ENCODE data around the gene SLC16A13. TPM values are rescaled to one million over a fixed set of nuclear protein-coding genes. Genes with fewer than 3 reads are reported as not detected.
"Not testable (repeated sequence)": the region's sequence is repeated elsewhere in the genome, so short reads cannot be mapped to it uniquely, and the experiment has no call there.

Gene SLC16A13
- 1.5 TPM for total RNA-seq

GRCh38 chr17:7035591-7036368, at the start of gene SLC16A13:
Gene SLC16A13 (plus strand): TSS chr17:7036015. CDS start chr17:7036383, 368 bp downstream.
- peak; percentile 89 to 94 for DNase-seq (ENCODE audit: low spot score in 2 of 2)
- peaks cover 0 to 5% of the 10 kb centered on the region in 2 donors for H3K4me1 ChIP-seq
- intact Hi-C loops (cut with DNase I), result no loop called here
- no peaks in the 10 kb centered on the region for H3K9me3 ChIP-seq
- no peaks in the 10 kb centered on the region for H3K27me3 ChIP-seq
- H3K36me3 ChIP-seq, result no peaks in the 10 kb centered on the region
- H3K27ac ChIP-seq, result peak within 1 kb of the TSS; percentile 43 to 63
- TF ChIP-seq, protein P1, sequence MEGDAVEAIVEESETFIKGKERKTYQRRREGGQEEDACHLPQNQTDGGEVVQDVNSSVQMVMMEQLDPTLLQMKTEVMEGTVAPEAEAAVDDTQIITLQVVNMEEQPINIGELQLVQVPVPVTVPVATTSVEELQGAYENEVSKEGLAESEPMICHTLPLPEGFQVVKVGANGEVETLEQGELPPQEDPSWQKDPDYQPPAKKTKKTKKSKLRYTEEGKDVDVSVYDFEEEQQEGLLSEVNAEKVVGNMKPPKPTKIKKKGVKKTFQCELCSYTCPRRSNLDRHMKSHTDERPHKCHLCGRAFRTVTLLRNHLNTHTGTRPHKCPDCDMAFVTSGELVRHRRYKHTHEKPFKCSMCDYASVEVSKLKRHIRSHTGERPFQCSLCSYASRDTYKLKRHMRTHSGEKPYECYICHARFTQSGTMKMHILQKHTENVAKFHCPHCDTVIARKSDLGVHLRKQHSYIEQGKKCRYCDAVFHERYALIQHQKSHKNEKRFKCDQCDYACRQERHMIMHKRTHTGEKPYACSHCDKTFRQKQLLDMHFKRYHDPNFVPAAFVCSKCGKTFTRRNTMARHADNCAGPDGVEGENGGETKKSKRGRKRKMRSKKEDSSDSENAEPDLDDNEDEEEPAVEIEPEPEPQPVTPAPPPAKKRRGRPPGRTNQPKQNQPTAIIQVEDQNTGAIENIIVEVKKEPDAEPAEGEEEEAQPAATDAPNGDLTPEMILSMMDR (IDR thresholded peaks at IDR 0.05), result no peak
- peak within 1 kb of the TSS; percentile 57 to 59 for H3K4me3 ChIP-seq

- no peaks in the 10 kb centered on the region for H3K27me3 ChIP-seq
- DNase-seq (ENCODE audit: low spot score in 2 of 2), result no peak
- H3K9me3 ChIP-seq, result no peaks in the 10 kb centered on the region
- no peaks in the 10 kb centered on the region for H3K4me1 ChIP-seq
- TF ChIP-seq, protein P1 (IDR thresholded peaks at IDR 0.05), result no peak
- H3K4me3 ChIP-seq, result no peak overlapping the region
- no peaks in the 10 kb centered on the region for H3K36me3 ChIP-seq
- intact Hi-C loops (cut with DNase I), result no loop called here
- no peak overlapping the region for H3K27ac ChIP-seq
Observed at GRCh38 chr17:6986676-6987075, 49.1 kb upstream of the SLC16A13 start.

- Histone ChIP-seq H3K4me3 (no peak overlapping the region), H3K36me3 (no peaks in the 10 kb centered on the region), H3K9me3 (no peaks in the 10 kb centered on the region), H3K4me1 (no peaks in the 10 kb centered on the region), H3K27me3 (no peaks in the 10 kb centered on the region), H3K27ac (no peak overlapping the region)
- TF ChIP-seq, protein P1 (IDR thresholded peaks at IDR 0.05), result no peak
- intact Hi-C loops (cut with DNase I), result no loop called here
- no peak for DNase-seq (ENCODE audit: low spot score in 2 of 2)
Observed at GRCh38 chr17:6989779-6990178, 46.0 kb upstream of the SLC16A13 start.

DNA sequence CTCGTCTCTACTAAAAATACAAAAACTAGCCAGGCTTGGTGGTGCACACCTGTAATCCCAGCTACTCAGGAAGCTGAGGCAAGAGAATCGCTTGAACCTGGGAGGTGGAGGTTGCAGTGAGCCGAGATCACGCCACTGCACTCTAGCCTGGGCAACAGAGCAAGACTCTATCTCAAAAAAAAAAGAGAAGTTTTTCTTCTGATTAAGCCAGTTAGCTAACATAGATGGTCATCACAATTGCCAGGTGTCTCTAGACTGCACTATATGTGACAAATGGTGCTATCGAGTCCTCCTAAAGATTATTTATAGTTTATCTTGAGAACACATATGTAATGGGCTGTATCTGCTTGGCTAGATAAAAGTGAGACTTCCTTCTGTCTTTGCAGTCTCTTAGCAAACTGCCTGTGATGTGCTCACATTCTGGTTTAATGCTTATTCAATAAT, 42.2 kb upstream of the SLC16A13 start:
- peaks cover 4 to 18% of the 10 kb centered on the region in 2 donors for H3K36me3 ChIP-seq
- H3K4me1 ChIP-seq; H3K27ac ChIP-seq; H3K27me3 ChIP-seq; H3K9me3 ChIP-seq; DNase-seq (ENCODE audit: low spot score in 2 of 2); H3K4me3 ChIP-seq; intact Hi-C loops (cut with DNase I): not testable (repeated sequence)

GRCh38 chr17:6994118-6994598, 41.7 kb upstream of the SLC16A13 start:
- Histone ChIP-seq H3K9me3 (no peaks in the 10 kb centered on the region), H3K36me3 (peaks cover 8 to 23% of the 10 kb centered on the region in 2 donors), H3K4me1 (peaks cover 7 to 8% of the 10 kb centered on the region in 2 donors), H3K27me3 (no peaks in the 10 kb centered on the region), H3K27ac (no peak overlapping the region), H3K4me3 (no peak overlapping the region)
- TF ChIP-seq, protein P1 (IDR thresholded peaks at IDR 0.05), result no peak
- no peak for DNase-seq (ENCODE audit: low spot score in 2 of 2)
- intact Hi-C loops (cut with DNase I), result no loop called here

- Histone ChIP-seq H3K9me3 (no peaks in the 10 kb centered on the region), H3K4me3 (no peak overlapping the region), H3K4me1 (peaks cover 7 to 8% of the 10 kb centered on the region in 2 donors), H3K27me3 (no peaks in the 10 kb centered on the region), H3K36me3 (peaks cover 10 to 29% of the 10 kb centered on the region in 2 donors), H3K27ac (no peak overlapping the region)
- TF ChIP-seq, protein P1 (IDR thresholded peaks at IDR 0.05), result no peak
- intact Hi-C loops (cut with DNase I), result no loop called here
- DNase-seq (ENCODE audit: low spot score in 2 of 2), result no peak
Observed at GRCh38 chr17:6994666-6995256, 41.1 kb upstream of the SLC16A13 start.

All from ascending aorta (tissue), 2 donors.